CD4-positive, alpha-beta T cell treated with Interleukin-4 for 1 hour (primary cell): Measurements from ENCODE around the gene MPDZ.

Experiments
- DNase-seq, 2 donors: peaks; one replicate each; pipeline ENCODE4 v3.0.0-alpha.2; 2020 to 2022

Gene MPDZ

GRCh38 chr9:13128266-13128860, 151.1 kb downstream of the MPDZ start:
- DNase-seq, result no peak

- no peak for DNase-seq
These were observed 152.4 kb downstream of the MPDZ start for GRCh38 chr9:13127131-13127530.

- DNase-seq, result no peak
These were observed 154.2 kb downstream of the MPDZ start for GRCh38 chr9:13125261-13125660.

- no peak for DNase-seq
These were observed 156.6 kb downstream of the MPDZ start for GRCh38 chr9:13122756-13123369.

GRCh38 chr9:13118313-13118712, 161.2 kb downstream of the MPDZ start:
- no peak for DNase-seq

DNA sequence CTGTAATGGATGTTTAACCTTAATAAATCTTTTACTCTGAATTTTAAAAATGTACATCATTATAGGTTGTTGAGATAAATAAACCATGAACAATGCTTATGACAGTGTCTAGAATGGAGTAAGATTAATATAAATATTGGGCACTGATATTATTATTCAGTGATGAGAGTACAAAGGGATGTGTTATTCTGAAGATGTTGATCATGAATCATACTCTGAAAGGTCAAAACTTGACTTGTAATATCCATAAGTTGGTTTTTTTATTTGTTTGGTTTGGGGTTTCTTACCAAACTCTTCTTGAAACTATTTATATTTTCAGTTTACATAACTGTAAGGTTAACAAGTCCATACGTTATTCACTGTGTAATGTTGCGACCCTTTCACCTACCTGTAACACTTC, 163.2 kb downstream of the MPDZ start:
- no peak for DNase-seq

- no peak for DNase-seq
These were observed 165.7 kb downstream of the MPDZ start for GRCh38 chr9:13113751-13114150.

DNA sequence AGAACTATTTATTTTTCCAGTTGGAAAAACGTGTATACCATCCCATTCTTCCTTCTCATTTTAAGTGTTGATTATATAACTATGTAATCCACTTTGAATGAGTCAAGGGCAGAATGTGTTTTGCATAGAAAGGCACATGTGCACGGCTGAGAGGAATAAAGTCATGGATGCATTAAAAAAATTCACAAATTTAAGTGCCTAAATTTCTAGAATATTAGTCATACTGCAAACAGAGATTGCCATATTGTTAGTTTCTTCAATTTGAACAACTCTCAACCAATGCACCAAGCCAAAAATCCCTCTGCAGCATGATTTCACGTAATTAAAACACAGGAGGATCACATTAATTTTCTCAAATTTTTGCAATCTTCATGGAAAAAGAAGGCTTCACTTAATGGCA, 166.3 kb downstream of the MPDZ start:
- no peak for DNase-seq

DNA sequence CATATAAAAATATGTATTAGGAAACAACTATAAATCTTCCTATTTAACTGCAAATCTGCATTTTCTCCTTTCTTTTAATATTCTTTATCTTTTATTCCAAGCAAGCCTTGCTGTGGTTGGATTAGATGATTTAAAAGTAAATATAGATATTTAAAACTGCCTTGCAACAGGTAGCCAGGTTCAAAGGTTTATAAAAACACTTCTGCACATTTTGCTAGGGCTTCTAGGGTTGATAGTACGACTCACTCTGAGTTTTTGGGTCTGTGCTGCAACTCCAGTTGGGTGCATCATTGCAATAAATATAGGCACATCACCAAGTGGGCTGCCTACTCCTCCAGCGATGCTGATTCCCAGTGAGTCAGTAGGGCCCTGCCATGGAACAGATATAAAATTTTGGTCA, 167.7 kb downstream of the MPDZ start:
- no peak for DNase-seq

DNA sequence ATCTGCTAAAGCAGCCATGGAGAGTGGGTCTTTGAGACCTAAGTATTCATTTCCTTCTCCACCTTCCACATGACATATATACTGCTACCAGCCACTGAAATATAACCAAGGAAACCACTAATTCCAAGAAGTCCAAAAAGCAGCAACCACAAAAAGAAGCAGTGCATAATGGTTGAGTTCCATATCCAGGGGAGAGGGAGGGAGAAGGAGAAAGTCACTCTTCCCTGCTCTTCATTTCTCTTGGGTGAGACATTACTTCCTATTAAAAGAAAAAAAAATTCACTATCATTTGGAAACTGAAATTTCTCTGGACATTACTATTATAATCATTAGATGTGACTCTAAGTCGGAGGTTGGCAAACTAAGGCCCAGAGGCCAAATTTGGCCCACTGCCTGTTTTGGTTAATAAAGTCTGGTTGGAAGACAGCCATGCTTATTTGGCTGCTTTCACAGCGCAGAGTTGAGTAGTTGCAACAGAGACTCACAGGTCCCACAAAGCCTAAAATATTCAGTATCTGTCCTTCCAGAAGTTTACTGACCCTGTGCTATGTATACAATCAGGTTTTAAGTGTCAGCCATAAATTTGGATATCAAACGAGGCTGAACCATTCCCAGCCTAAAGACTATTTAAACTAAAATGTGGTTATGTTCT, 168.6 kb downstream of the MPDZ start:
- DNase-seq, result no peak

GRCh38 chr9:13109781-13110180, 169.7 kb downstream of the MPDZ start:
- no peak for DNase-seq

- no peak for DNase-seq
These were observed 172.5 kb downstream of the MPDZ start for GRCh38 chr9:13107008-13107407.

DNA sequence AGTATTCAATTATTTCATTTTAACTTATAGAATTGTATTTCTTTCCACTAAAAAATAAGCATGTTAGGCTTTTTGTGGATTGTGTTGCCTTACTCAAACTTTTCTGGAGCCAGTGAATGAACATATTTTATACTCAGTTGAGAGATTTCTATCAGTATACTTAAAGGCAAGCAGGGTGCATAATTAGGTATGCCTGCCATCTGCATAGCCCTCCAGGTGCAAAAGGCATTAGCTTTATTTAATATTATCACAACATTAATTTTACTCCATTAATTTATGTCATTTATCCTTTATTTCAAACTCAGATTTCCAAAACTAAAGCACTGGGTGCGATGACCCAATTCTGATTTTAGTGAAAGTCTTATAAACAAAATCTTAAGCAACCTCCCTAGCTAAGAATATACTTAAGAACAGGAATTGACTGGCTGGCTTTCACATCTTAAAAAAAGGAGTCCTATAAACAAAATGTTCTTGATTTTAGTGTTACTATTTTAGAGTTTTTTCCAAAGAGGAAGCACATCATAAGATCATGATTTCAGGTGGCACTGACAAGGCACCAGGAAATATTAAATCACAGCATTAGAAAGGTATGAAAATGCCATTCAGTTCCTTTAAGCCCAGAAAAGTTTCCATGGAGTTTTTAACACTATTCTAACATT, 178.4 kb downstream of the MPDZ start:
- no peak for DNase-seq

DNA sequence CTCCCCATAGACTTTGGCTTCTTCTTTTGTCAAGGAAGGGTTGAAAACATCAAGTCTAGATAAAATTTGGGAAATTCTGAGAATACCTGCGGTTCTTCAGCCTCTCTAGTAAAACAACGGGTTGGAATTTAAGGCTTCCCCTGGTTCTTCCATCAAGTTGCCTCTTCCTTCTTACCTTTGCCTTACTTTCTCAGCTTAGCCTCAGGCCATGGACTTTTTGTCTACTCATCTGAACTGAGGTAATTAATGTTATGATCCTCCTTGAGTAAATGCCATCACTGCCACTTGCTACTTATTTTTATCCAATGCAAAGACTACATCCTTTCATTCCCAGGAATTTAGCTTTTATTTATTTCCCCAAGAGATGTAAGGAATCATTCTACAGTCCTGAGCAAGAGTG, 184.4 kb downstream of the MPDZ start:
- no peak for DNase-seq

GRCh38 chr9:13090628-13091027, 188.9 kb downstream of the MPDZ start:
- DNase-seq, result no peak

DNA sequence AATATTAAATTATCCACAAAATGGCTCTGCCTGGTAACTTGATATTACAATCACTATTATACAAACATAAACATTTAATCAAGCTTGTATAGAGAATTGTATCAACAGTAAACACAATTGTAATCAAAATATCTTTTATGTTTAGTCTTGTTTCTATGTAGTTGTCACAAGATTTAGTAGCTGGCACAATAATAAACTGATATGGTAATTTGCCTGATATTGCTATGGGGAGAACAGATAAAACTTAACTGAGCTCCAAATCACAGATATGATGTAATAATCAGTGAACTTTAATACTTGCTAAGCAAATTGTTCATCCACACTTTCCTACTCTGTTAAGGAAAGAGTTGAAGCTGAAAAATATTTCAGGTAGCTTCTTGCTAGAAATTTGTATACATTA, 189.8 kb downstream of the MPDZ start:
- DNase-seq, result no peak

DNA sequence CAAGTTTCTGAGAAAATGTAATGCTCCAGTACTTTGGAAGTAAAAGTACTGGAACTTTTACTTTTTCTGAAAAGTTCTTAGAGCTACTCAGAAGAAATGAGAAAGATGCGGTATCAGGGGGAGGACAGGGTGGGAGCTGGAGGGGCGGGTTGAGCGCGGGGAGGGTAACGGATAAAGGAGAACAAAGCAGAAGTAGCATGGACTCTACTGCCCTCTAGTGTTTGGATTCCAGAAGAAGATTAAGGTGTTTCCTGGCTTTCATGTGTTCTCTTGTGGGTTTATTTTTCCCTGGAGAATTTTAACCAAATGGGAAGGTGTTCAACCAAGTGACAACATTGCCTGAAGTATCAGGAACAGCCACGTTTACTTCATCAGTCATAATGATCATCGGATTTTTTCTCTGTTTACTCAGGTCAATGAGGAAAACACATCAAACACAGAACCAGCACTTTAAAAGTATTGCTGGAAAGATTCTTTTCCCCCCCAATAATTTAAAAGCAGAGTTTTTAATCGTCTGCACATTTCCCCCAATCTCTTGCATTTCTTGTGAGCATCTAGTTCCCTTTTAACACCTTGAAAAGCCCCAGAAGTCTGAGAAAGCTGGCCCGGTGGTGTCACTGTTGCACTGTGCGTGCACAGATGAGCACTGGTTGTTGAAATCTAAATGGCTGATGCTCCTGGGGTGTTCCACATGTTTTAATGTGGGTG, 190.6 kb downstream of the MPDZ start:
- no peak for DNase-seq

GRCh38 chr9:13083963-13084528, 195.4 kb downstream of the MPDZ start:
- no peak for DNase-seq

DNA sequence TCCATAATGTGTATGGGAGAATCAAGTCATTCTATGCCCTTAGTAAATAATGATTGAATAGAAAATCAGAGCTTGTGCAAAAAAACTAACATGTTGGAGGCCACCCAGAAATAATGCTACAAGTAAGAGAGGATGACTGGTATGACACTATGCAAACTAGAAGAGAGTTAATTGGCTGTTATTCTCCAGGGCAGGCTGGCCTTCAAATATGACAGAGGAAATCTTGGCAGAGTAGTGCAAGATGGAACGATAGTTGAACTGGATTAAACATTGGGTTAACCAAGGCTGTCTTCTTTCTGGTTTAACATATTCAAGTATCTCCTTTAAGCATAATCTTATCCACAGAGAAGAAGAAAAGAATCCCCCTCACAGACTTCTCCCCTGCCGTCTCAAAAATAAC, 196.1 kb downstream of the MPDZ start:
- DNase-seq, result no peak

DNA sequence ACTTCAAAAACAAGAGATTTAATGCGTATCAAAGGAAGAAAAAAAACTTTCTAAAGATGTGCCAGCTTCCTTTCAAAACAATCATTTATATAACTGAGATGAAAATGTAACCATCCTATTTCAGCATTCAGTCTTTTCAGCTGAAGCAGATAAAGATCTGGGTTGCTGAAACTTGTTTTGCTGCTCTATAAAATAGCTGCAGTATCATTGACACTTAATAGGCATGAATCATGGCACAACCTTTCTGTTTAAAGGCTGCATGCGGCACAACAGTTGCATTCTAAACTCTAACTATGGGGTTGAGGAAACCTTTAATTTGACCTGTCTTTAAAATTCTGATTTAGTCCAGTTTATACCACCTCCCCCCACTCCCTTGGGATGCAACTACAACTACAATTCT, 196.7 kb downstream of the MPDZ start:
- DNase-seq, result no peak

DNA sequence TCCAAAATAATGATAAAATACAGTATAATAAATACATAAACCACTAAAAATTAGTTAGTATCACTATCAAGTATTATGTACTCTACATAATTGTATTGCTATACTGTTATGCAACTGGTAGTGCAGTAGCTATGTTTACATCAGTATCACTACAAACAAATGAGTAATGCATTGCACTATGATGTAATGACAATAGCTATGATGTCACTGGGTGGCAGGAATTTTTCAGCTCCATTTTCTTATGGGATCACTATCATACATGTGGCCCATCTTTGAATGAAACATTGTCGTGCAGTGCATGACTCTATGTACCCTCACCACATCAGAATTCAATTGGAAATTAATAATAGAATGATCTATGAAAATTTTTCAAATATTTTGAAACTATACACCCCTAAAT, 201.3 kb downstream of the MPDZ start:
- no peak for DNase-seq

- no peak for DNase-seq
These were observed 202.9 kb downstream of the MPDZ start for GRCh38 chr9:13076616-13077015.

DNA sequence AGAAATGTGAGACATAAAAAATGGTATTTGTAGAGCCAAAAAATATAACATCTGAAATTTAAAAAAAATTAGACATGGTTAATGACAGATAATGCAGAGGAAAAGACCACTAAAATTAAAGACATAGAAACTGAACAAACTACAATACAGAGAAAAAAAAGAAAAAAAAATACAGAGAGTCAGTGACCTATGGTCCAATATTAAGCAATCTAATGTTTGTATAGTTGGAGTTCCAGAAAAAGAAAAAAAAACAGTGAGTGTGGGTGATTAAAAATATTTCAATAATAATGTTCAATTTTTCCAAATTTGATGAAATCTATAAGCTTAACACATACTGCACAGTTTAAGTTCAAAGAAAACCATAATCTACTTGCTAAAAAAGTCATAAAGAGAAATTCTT, 207.6 kb downstream of the MPDZ start:
- no peak for DNase-seq
